ENCODE measurements around the gene STPG2. TPM values are rescaled to one million over a fixed set of nuclear protein-coding genes. Genes with fewer than 3 reads are reported as not detected.

STPG2 gene
- total RNA-seq (2021; fragmentation: NEBNext Ultra II Directional; extraction: Animal tissue kit (Norgen Biotek cat#: 25700)) = not detected
- long read RNA-seq, partial matches to known transcripts = 0 of 1 reads
- long read RNA-seq, other reads (novel, unspliced or antisense) = 1 of 1 reads

DNA sequence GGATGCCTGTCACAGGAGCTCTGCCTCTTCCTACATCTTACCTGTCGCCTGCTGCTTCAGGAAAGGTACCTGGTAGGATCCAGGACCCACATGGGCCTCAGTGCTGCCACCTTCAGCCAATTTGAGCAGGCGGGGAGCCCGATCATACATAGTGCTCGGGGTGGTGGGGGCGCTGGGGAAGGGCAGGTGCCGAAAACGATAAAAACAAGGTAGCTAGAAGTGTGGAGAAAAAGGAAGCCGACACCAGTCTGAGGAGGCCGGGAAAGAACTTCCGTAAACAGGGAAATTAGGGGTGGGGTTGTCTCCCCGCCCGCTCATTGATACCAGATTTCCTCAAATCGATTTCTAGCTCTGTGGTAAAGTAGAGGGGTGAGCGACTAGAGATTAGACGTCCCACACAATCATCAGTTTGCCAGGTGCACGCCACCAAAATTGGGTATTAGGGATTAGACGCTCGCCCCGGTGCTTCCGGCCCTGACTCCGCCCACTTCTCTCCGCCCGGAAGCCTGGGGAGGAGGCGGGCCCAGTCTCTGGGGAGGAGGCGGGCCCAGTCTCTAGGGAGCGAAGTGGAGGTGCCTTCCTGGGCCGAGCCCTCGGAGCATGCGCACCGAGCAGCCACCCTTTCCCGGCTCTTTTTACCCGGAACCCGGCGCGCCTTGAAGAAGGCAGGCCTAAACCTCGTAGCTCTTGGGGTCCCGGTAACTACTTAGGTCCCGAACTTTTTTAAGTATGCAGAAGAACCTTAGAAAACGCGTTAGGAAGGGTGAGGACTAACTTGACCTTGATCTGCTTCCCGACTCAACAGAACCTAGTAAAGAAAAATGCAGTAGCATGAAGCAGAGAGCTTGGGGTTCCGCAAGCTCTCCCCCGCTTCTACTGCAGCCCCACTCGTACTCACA lies at the start of gene STPG2:
TSS of gene STPG2 (minus strand) at position 476 of the 899 bp plus-strand sequence.
- Mint-ChIP-seq H3K27me3 (ENCODE audit: insufficient read depth) (peaks cover 6% of the 10 kb centered on the region), H3K9me3 (no peaks in the 10 kb centered on the region), H3K4me3 (peak within 1 kb of the TSS; percentile 95), H3K4me1 (ENCODE audit: low read depth) (peaks cover 25% of the 10 kb centered on the region), H3K27ac (peak within 1 kb of the TSS; percentile 85), H3K36me3 (ENCODE audit: low read depth) (no peaks in the 10 kb centered on the region)
- TF ChIP-seq, protein P1, sequence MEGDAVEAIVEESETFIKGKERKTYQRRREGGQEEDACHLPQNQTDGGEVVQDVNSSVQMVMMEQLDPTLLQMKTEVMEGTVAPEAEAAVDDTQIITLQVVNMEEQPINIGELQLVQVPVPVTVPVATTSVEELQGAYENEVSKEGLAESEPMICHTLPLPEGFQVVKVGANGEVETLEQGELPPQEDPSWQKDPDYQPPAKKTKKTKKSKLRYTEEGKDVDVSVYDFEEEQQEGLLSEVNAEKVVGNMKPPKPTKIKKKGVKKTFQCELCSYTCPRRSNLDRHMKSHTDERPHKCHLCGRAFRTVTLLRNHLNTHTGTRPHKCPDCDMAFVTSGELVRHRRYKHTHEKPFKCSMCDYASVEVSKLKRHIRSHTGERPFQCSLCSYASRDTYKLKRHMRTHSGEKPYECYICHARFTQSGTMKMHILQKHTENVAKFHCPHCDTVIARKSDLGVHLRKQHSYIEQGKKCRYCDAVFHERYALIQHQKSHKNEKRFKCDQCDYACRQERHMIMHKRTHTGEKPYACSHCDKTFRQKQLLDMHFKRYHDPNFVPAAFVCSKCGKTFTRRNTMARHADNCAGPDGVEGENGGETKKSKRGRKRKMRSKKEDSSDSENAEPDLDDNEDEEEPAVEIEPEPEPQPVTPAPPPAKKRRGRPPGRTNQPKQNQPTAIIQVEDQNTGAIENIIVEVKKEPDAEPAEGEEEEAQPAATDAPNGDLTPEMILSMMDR (IDR thresholded peaks at IDR 0.05) = peak; percentile 72
- peak; percentile 82 for DNase-seq

DNA sequence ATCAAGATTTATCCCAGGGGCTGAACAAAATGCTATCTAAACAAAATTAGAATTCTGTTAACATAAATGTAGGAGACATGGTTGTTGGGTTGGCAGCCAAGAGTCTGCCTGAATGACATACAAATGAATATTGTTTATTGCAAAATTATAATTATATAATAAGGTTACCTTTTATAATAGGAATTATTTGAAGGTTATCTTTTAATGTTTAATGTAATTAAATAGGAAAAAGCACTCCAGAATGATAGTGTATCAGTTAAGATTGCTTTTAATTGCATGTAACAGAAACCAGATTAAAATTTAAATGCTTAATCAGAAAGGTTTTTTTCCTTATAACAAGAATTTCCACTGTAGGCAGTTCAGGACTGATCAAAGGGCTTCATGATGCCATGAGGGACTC lies 42.0 kb upstream of the STPG2 start:
- no peak for DNase-seq
- peaks cover 3% of the 10 kb centered on the region for H3K27me3 Mint-ChIP-seq (ENCODE audit: insufficient read depth)
- TF ChIP-seq, protein P1 (IDR thresholded peaks at IDR 0.05) = no peak
- H3K27ac Mint-ChIP-seq = no peak overlapping the region
- H3K36me3 Mint-ChIP-seq (ENCODE audit: low read depth) = no peaks in the 10 kb centered on the region
- no peaks in the 10 kb centered on the region for H3K9me3 Mint-ChIP-seq
- H3K4me1 Mint-ChIP-seq (ENCODE audit: low read depth) = no peaks in the 10 kb centered on the region
- H3K4me3 Mint-ChIP-seq = no peak overlapping the region

DNA sequence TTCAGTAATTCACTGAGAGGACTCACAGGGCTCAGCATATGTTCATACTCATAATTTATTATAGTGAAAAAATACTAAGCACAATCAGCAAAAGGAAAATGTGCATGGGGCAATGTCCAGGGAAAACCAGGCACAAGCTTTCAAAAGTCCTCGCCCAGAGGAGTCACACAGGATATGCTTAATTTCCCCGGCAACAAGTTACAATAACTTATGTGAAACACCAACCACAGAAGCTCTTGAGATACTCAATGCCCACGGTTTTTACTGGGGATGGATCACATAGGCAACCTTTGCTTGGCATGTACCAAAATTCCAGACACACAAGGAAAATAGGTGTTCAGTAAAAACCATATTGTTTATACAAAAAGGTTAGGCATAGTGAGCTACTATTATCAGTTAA lies 38.5 kb upstream of the STPG2 start:
- H3K27ac Mint-ChIP-seq = no peak overlapping the region
- DNase-seq = no peak
- no peaks in the 10 kb centered on the region for H3K4me1 Mint-ChIP-seq (ENCODE audit: low read depth)
- no peaks in the 10 kb centered on the region for H3K36me3 Mint-ChIP-seq (ENCODE audit: low read depth)
- H3K9me3 Mint-ChIP-seq = no peaks in the 10 kb centered on the region
- no peak overlapping the region for H3K4me3 Mint-ChIP-seq
- TF ChIP-seq, protein P1 (IDR thresholded peaks at IDR 0.05) = no peak
- H3K27me3 Mint-ChIP-seq (ENCODE audit: insufficient read depth) = peaks cover 5% of the 10 kb centered on the region

DNA sequence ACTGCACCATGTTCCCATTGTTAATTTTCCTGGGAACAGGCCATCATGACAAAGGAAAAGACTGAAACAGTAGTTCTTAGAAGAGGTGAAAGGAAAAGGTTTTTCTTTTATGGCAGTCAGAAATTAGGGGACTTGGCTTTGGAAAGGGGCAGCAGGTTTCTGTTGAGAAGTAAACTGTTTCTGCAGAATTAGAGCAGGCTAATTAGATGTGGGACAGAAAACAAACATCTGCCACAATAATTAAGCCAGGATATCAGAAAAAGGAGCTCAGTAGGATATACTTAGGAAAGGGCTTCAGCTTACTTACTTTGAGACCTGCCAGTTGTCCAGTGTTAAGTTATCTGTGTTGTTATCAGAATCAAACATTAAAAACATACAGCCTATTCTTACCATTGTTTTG lies 36.7 kb upstream of the STPG2 start:
- Mint-ChIP-seq H3K4me1 (ENCODE audit: low read depth) (no peaks in the 10 kb centered on the region), H3K4me3 (no peak overlapping the region), H3K27me3 (ENCODE audit: insufficient read depth) (peaks cover 6% of the 10 kb centered on the region), H3K27ac (no peak overlapping the region), H3K36me3 (ENCODE audit: low read depth) (no peaks in the 10 kb centered on the region), H3K9me3 (no peaks in the 10 kb centered on the region)
- no peak for DNase-seq
- TF ChIP-seq, protein P1 (IDR thresholded peaks at IDR 0.05) = no peak

DNA sequence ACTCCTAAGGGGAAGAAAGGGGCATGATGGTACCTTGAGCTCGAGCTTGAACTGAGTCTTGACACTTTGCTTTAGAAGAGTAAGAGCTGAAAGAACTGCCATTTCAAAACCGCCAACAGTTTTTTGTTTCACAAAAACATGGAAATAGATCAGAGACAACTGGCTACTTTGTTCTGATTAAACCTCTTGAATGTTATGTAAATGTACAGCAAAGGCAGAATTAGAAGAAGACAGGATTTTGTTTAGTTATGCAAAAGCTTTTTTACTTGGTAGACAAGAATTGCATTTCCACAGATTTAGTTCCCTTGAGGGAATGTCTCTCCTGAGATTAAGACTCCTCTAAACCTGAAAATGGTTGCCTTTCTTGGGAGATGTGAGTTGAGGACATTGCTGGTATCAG lies 33.3 kb upstream of the STPG2 start:
- Mint-ChIP-seq H3K27me3 (ENCODE audit: insufficient read depth) (peaks cover 11% of the 10 kb centered on the region), H3K4me1 (ENCODE audit: low read depth) (no peaks in the 10 kb centered on the region)

More for the DNA sequence above, 33.3 kb upstream of the STPG2 start:
- Mint-ChIP-seq H3K27ac (no peak overlapping the region), H3K4me3 (no peak overlapping the region), H3K9me3 (no peaks in the 10 kb centered on the region), H3K36me3 (ENCODE audit: low read depth) (no peaks in the 10 kb centered on the region)
- DNase-seq = no peak
- TF ChIP-seq, protein P1 (IDR thresholded peaks at IDR 0.05) = no peak

All from HFFc6 (cell line).